Keratinocyte (primary cell): ENCODE data around the gene BHLHE23. TPM values are rescaled to one million over a fixed set of nuclear protein-coding genes. Genes with fewer than 3 reads are reported as not detected.

ENCODE experiments used
- DNase-seq: peaks from one replicate; pipeline ENCODE4 v3.0.0-alpha.2; 2011; ENCODE audit warnings: low read depth, missing footprints, low spot score
- FAIRE-seq: peaks from 2 replicates; lab custom pipeline; 2011; peaks lifted over from hg19 to GRCh38; lab: Jason Lieb, UNC
- H2AFZ ChIP-seq: 2 replicates; pipeline ENCODE4 v1.6.0; 2012; ENCODE audit warnings: low read length, control low read depth, inconsistent platforms; ENCODE audit not compliant: control insufficient read depth
- H3K27ac ChIP-seq: 2 replicates; pipeline ENCODE4 v1.5.1; 2011; ENCODE audit warnings: low read length; ENCODE audit not compliant: control insufficient read depth, insufficient read depth
- H3K27me3 ChIP-seq: 3 replicates; pipeline ENCODE4 v1.6.0; 2011; ENCODE audit warnings: low read length; ENCODE audit not compliant: control insufficient read depth, insufficient read depth; ENCODE audit errors: extremely low read depth
- H3K36me3 ChIP-seq, 2 experiments: 2 replicates in 1 of 2; 3 replicates in 1 of 2; pipeline ENCODE4 v1.5.1; 2011; ENCODE audit warnings: low read length in 2 of 2, mild to moderate bottlenecking in 1 of 2; ENCODE audit not compliant: control insufficient read depth in 2 of 2, insufficient read depth in 2 of 2; ENCODE audit errors: extremely low read depth in 1 of 2
- H3K4me1 ChIP-seq: 3 replicates; pipeline ENCODE4 v1.5.1; 2011; ENCODE audit warnings: low read length; ENCODE audit not compliant: control insufficient read depth, insufficient read depth; ENCODE audit errors: extremely low read depth
- H3K4me2 ChIP-seq: 3 replicates; pipeline ENCODE4 v1.6.0; 2011; ENCODE audit warnings: low read depth, low read length; ENCODE audit not compliant: control insufficient read depth, insufficient read depth; ENCODE audit errors: extremely low read depth
- H3K4me3 ChIP-seq, 3 experiments: fragments of 200-600 bp in 1 of 3; sonication (generic) in 1 of 3; 2 replicates in 2 of 3; 3 replicates in 1 of 3; pipeline ENCODE4 v1.5.1; 2011 to 2016; ENCODE audit warnings: low read length in 3 of 3, mild to moderate bottlenecking in 3 of 3, control low read depth in 2 of 3, inconsistent platforms in 1 of 3, low read depth in 1 of 3, mixed read lengths in 1 of 3, mixed run types in 1 of 3, moderate library complexity in 1 of 3; ENCODE audit not compliant: control insufficient read depth in 2 of 3, insufficient read depth in 2 of 3; ENCODE audit errors: extremely low read depth in 1 of 3
- H3K79me2 ChIP-seq: 2 replicates; pipeline ENCODE4 v1.6.0; 2012; ENCODE audit warnings: low read length; ENCODE audit not compliant: control insufficient read depth, insufficient read depth
- H3K9ac ChIP-seq: 3 replicates; pipeline ENCODE4 v1.6.0; 2011; ENCODE audit warnings: low read length; ENCODE audit not compliant: control insufficient read depth, insufficient read depth; ENCODE audit errors: extremely low read depth
- H3K9me1 ChIP-seq: 3 replicates; pipeline ENCODE4 v1.6.0; 2011; ENCODE audit warnings: low read length; ENCODE audit not compliant: control insufficient read depth, insufficient read depth; ENCODE audit errors: extremely low read depth
- H3K9me3 ChIP-seq: 2 replicates; pipeline ENCODE4 v1.5.1; 2012; ENCODE audit warnings: low read depth, low read length; ENCODE audit not compliant: control insufficient read depth
- H4K20me1 ChIP-seq: 3 replicates; pipeline ENCODE4 v1.6.0; 2011; ENCODE audit warnings: low read length; ENCODE audit not compliant: control insufficient read depth, insufficient read depth; ENCODE audit errors: extremely low read depth
- CTCF ChIP-seq, 3 experiments: IDR thresholded peaks in 1 of 3; conservative IDR thresholded peaks in 1 of 3; optimal IDR thresholded peaks in 1 of 3; 2 replicates in 2 of 3; 3 replicates in 1 of 3; pipeline versions ENCODE3 to v1.5.1; 2011; ENCODE audit warnings: low read length in 3 of 3, mild to moderate bottlenecking in 3 of 3, moderate library complexity in 2 of 3, control low read depth in 1 of 3, inconsistent platforms in 1 of 3; ENCODE audit not compliant: insufficient read depth in 2 of 3; ENCODE audit errors: extremely low read depth in 1 of 3
- EZH2 ChIP-seq: IDR thresholded peaks from one replicate; pipeline ENCODE4 v1.6.1; 2012; ENCODE audit warnings: inconsistent platforms, mild to moderate bottlenecking, low read length, moderate library complexity
- dilution Hi-C: fragments of 300-500 bp; cut with MboI; formaldehyde crosslinking; loops from one replicate; pipeline ENCODE4 v1.7.0; 2020; ENCODE audit warnings: low sequenced_read_pairs; ENCODE audit not compliant: extremely low pct_ligation_motif_present
- polyA plus RNA-seq, 5 experiments: library from polyadenylated mRNA; depleted of rRNA in 3 of 5; stranded (reverse) in 3 of 5; stranded (forward) in 1 of 5; unstranded in 1 of 5; fragments of >200 nt; gene quantifications; 1 replicate in 1 of 5; 2 replicates in 3 of 5; 3 replicates in 1 of 5; pipeline versions ENCODE4 v1.2.1 to v1.2.3, GENCODE V29; 2011 to 2012; ENCODE audit warnings: missing spikeins in 2 of 5, low read depth in 1 of 5, low replicate concordance in 1 of 5

Gene BHLHE23
- polyA plus RNA-seq, 1 donor (not counting 4 experiments of a cell fraction or from before 2014, with no cell fraction given), result not detected

GRCh38 chr20:62959998-62960436, 46.7 kb downstream of the BHLHE23 start:
- no peaks in the 10 kb centered on the region for H3K9me3 ChIP-seq
- H2AFZ ChIP-seq, result no peak overlapping the region
- H3K27ac ChIP-seq, result no peak overlapping the region
- H3K27me3 ChIP-seq, result peaks cover 43% of the 10 kb centered on the region
- H3K36me3 ChIP-seq, result no peaks in the 10 kb centered on the region
- dilution Hi-C loops, result no loop called here
- H3K4me3 ChIP-seq, result no peak overlapping the region
- no peaks in the 10 kb centered on the region for H3K79me2 ChIP-seq
- no peaks in the 10 kb centered on the region for H3K9me1 ChIP-seq
- no peak overlapping the region for H3K4me2 ChIP-seq
- no peak overlapping the region for H3K9ac ChIP-seq
- peaks cover 3% of the 10 kb centered on the region for H3K4me1 ChIP-seq
- peaks cover 5% of the 10 kb centered on the region for H4K20me1 ChIP-seq
- no peak for TF ChIP-seq EZH2
- no peak for TF ChIP-seq CTCF (optimal IDR thresholded peaks at IDR 0.05 in 1 of 3, IDR thresholded peaks at IDR 0.05 in 1 of 3, conservative IDR thresholded peaks at IDR 0.05 in 1 of 3; ENCODE audit: extremely low read depth in 1 of 3, insufficient read depth in 2 of 3, low read length in 3 of 3)
- FAIRE-seq (no peak), DNase-seq (no peak)

GRCh38 chr20:62959101-62959971, 47.4 kb downstream of the BHLHE23 start:
- H3K4me2 ChIP-seq, result no peak overlapping the region
- H2AFZ ChIP-seq, result no peak overlapping the region
- dilution Hi-C loops, result no loop called here
- H3K36me3 ChIP-seq, result no peaks in the 10 kb centered on the region
- H3K9me1 ChIP-seq, result no peaks in the 10 kb centered on the region
- H3K79me2 ChIP-seq, result no peaks in the 10 kb centered on the region
- no peak overlapping the region for H3K27ac ChIP-seq
- H3K4me1 ChIP-seq, result no peaks in the 10 kb centered on the region
- no peak overlapping the region for H3K4me3 ChIP-seq
- H3K9me3 ChIP-seq, result no peaks in the 10 kb centered on the region
- DNase-seq (no peak), FAIRE-seq (no peak)
- peaks cover 2% of the 10 kb centered on the region for H4K20me1 ChIP-seq
- TF ChIP-seq CTCF (optimal IDR thresholded peaks at IDR 0.05 in 1 of 3, IDR thresholded peaks at IDR 0.05 in 1 of 3, conservative IDR thresholded peaks at IDR 0.05 in 1 of 3; ENCODE audit: extremely low read depth in 1 of 3, insufficient read depth in 2 of 3, low read length in 3 of 3) (no peak), EZH2 (no peak)
- no peak overlapping the region for H3K9ac ChIP-seq
- H3K27me3 ChIP-seq, result peaks cover 36% of the 10 kb centered on the region
